Articular chondrocyte of knee joint (primary cell): ENCODE measurements around the gene PTGDR. TPM values are rescaled to one million over a fixed set of nuclear protein-coding genes. Genes with fewer than 3 reads are reported as not detected.

Source experiments
- total RNA-seq: library from RNA; depleted of rRNA; stranded (reverse); fragments of >200 nt; gene quantifications from 2 replicates; pipeline ENCODE4 v1.2.3, GENCODE V29; 2012

The PTGDR gene, protein sequence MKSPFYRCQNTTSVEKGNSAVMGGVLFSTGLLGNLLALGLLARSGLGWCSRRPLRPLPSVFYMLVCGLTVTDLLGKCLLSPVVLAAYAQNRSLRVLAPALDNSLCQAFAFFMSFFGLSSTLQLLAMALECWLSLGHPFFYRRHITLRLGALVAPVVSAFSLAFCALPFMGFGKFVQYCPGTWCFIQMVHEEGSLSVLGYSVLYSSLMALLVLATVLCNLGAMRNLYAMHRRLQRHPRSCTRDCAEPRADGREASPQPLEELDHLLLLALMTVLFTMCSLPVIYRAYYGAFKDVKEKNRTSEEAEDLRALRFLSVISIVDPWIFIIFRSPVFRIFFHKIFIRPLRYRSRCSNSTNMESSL
- 0.11 TPM in 1 of 2 replicates, not detected in the other for total RNA-seq

DNA sequence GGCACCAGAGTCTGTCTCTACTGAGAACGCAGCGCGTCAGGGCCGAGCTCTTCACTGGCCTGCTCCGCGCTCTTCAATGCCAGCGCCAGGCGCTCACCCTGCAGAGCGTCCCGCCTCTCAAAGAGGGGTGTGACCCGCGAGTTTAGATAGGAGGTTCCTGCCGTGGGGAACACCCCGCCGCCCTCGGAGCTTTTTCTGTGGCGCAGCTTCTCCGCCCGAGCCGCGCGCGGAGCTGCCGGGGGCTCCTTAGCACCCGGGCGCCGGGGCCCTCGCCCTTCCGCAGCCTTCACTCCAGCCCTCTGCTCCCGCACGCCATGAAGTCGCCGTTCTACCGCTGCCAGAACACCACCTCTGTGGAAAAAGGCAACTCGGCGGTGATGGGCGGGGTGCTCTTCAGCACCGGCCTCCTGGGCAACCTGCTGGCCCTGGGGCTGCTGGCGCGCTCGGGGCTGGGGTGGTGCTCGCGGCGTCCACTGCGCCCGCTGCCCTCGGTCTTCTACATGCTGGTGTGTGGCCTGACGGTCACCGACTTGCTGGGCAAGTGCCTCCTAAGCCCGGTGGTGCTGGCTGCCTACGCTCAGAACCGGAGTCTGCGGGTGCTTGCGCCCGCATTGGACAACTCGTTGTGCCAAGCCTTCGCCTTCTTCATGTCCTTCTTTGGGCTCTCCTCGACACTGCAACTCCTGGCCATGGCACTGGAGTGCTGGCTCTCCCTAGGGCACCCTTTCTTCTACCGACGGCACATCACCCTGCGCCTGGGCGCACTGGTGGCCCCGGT is at the start of gene PTGDR:
Gene PTGDR, plus strand, starts transcription at position 198 of the 778 bp plus-strand sequence. Its CDS starts 117 bp downstream, at position 315.

DNA sequence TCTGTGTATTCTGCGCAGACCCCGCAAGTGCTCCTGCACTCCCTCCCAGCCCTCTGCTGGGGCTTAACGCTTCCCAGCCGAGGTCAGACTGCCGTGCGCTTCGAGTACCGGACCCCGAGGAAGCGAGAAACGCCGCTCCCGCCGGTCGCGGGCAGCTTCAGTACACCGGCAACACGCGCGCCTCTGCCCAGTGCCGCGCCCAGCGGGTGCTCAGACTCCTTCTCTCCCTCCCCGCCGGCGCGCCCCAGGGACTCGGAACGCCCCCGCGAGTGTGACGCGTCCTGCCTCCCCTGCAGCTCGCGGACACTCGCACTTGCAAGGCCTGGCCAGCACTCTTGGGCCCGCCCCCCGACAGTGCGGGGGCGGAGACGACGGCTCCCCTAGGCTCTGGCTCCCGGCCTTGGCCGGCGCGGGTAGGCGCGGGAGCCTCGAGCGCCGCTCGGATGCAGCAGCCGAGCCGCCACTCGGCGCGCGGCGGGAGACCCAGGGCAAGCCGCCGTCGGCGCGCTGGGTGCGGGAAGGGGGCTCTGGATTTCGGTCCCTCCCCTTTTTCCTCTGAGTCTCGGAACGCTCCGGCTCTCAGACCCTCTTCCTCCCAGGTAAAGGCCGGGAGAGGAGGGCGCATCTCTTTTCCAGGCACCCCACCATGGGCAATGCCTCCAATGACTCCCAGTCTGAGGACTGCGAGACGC is 46.6 kb downstream of the PTGDR start, which contains the start of gene PTGER2:
Gene PTGER2, plus strand, starts transcription at position 410 of the 692 bp plus-strand sequence. Its CDS starts 237 bp downstream, at position 647.

Other genes starting within 250 kb of the PTGDR start
- 119 and 120 TPM in 2 replicates for gene NID2, start 198.6 kb upstream of the PTGDR start, total RNA-seq
- gene PTGER2, start 46.6 kb downstream of the PTGDR start, total RNA-seq = 17.9 and 33.3 TPM in 2 replicates